HG03342 (cell line): ENCODE data around the gene IMPA2.
"Not testable (repeated sequence)": the region's sequence is repeated elsewhere in the genome, so short reads cannot be mapped to it uniquely, and the experiment has no call there.

ENCODE experiments used
- ATAC-seq: cut with Tn5 transposase; IDR thresholded peaks from one replicate; pipeline ENCODE4 v1.9.1; 2021; ENCODE audit warnings: mild to moderate bottlenecking, moderate library complexity; ENCODE audit not compliant: unreplicated experiment

IMPA2 gene

DNA sequence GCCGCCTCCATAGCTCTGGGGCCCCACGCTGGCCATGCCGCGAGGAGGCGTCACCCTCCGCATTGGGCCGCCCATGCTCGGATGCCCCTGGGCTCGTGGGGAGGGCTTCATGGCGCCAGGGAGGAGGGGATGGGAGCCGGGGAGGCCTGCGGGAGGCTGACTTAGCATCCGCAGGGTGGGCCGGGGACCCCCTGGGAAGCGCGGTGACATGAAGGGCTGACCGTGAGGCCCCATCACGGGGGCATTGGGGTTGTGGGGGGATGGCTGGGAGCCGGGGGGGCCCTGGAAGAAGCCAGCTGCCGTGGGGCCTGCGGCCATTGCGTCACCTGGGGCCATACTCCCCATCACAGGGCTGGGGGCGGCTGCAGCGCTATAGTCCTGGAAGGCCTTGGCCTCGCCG, 86.4 kb downstream of the IMPA2 start:
- ATAC-seq = no peak

- not testable (repeated sequence) for ATAC-seq
These were observed 87.1 kb downstream of the IMPA2 start for GRCh38 chr18:12068316-12068949.

- no peak for ATAC-seq
These were observed 87.6 kb downstream of the IMPA2 start for GRCh38 chr18:12068950-12069320.

GRCh38 chr18:12071066-12071465, 89.8 kb downstream of the IMPA2 start:
- ATAC-seq = not testable (repeated sequence)

- no peak for ATAC-seq
These were observed 91.7 kb downstream of the IMPA2 start for GRCh38 chr18:12072996-12073395.

- no peak for ATAC-seq
These were observed 93.4 kb downstream of the IMPA2 start for GRCh38 chr18:12074736-12075135.

- no peak for ATAC-seq
These were observed 95.3 kb downstream of the IMPA2 start for GRCh38 chr18:12076424-12077140.

GRCh38 chr18:12077994-12078393, 96.7 kb downstream of the IMPA2 start:
- ATAC-seq = not testable (repeated sequence)

- no peak for ATAC-seq
These were observed 98.4 kb downstream of the IMPA2 start for GRCh38 chr18:12079491-12080237.
